GM21360 (cell line): ENCODE measurements around the gene EHBP1.

Source experiments
- ATAC-seq: cut with Tn5 transposase; IDR thresholded peaks from one replicate; pipeline ENCODE4 v1.9.1; 2021; ENCODE audit warnings: mild to moderate bottlenecking, moderate library complexity; ENCODE audit not compliant: unreplicated experiment

Gene EHBP1

GRCh38 chr2:62774555-62775366 lies 69.2 kb downstream of the EHBP1 start:
- ATAC-seq: no peak

- ATAC-seq: no peak
These were observed 69.8 kb downstream of the EHBP1 start for GRCh38 chr2:62775367-62775668.

GRCh38 chr2:62783679-62784078 lies 78.2 kb downstream of the EHBP1 start:
- no peak for ATAC-seq

GRCh38 chr2:62784341-62784740 lies 78.8 kb downstream of the EHBP1 start:
- ATAC-seq: no peak

- no peak for ATAC-seq
These were observed 79.7 kb downstream of the EHBP1 start for GRCh38 chr2:62785216-62785615.

- ATAC-seq: no peak
These were observed 80.5 kb downstream of the EHBP1 start for GRCh38 chr2:62785810-62786597.

GRCh38 chr2:62787386-62787785 lies 81.9 kb downstream of the EHBP1 start:
- peak; percentile 73 for ATAC-seq

- no peak for ATAC-seq
These were observed 84.0 kb downstream of the EHBP1 start for GRCh38 chr2:62789518-62789917.

GRCh38 chr2:62789918-62790317 lies 84.4 kb downstream of the EHBP1 start:
- no peak for ATAC-seq

GRCh38 chr2:62792408-62792807 lies 86.9 kb downstream of the EHBP1 start:
- ATAC-seq: no peak

GRCh38 chr2:62793213-62793612 lies 87.7 kb downstream of the EHBP1 start:
- ATAC-seq: no peak

- ATAC-seq: no peak
These were observed 89.3 kb downstream of the EHBP1 start for GRCh38 chr2:62794791-62795190.

- ATAC-seq: no peak
These were observed 89.8 kb downstream of the EHBP1 start for GRCh38 chr2:62795341-62795740.

GRCh38 chr2:62797107-62797506 lies 91.6 kb downstream of the EHBP1 start:
- ATAC-seq: no peak

GRCh38 chr2:62800618-62801017 lies 95.1 kb downstream of the EHBP1 start:
- no peak for ATAC-seq

- no peak for ATAC-seq
These were observed 95.6 kb downstream of the EHBP1 start for GRCh38 chr2:62801110-62801509.

GRCh38 chr2:62801814-62802523 lies 96.5 kb downstream of the EHBP1 start:
- no peak for ATAC-seq

- no peak for ATAC-seq
These were observed 98.4 kb downstream of the EHBP1 start for GRCh38 chr2:62803961-62804360.

- no peak for ATAC-seq
These were observed 100.7 kb downstream of the EHBP1 start for GRCh38 chr2:62806231-62806630.

- ATAC-seq: no peak
These were observed 103.0 kb downstream of the EHBP1 start for GRCh38 chr2:62808554-62808953.

GRCh38 chr2:62811086-62811485 lies 105.6 kb downstream of the EHBP1 start:
- ATAC-seq: no peak

GRCh38 chr2:62811972-62812371 lies 106.5 kb downstream of the EHBP1 start:
- no peak for ATAC-seq
